Pancreas (tissue), 10 donors: ENCODE data around the gene HOXA13. TPM values are rescaled to one million over a fixed set of nuclear protein-coding genes. Genes with fewer than 3 reads are reported as not detected.

Experiments used
- ATAC-seq, 4 donors: fragments of 200-7000 bp; cut with Tn5 transposase; one replicate each; pipeline versions ENCODE4 v1.8.0 to v1.9.1; 2020; ENCODE audit warnings: mild to moderate bottlenecking in 4 of 4, moderate library complexity in 4 of 4
- DNase-seq, 6 donors: peaks; one replicate each; pipeline ENCODE4 v3.0.0-alpha.2; 2020
- FAIRE-seq: peaks from 2 replicates; lab custom pipeline; 2012; peaks lifted over from hg19 to GRCh38; lab: Jason Lieb, UNC
- H3K27ac ChIP-seq, 4 donors: fragments of 200-600 bp; sonication (generic); 1 replicate in 3 of 4; 2 replicates in 1 of 4; pipeline versions ENCODE4 v1.5.0 to v1.8.0; 2020
- H3K27me3 ChIP-seq, 4 donors: fragments of 200-600 bp; one replicate each; pipeline ENCODE4 v1.8.0; 2021
- H3K36me3 ChIP-seq, 3 donors: fragments of 200-600 bp; sonication (generic) in 1 of 3; one replicate each; pipeline versions ENCODE4 v1.5.0 to v1.8.0; 2020 to 2021
- H3K4me1 ChIP-seq, 3 donors: fragments of 200-600 bp; one replicate each; pipeline ENCODE4 v1.8.0; 2021
- H3K4me3 ChIP-seq, 4 donors: fragments of 200-600 bp; sonication (generic) in 2 of 4; one replicate each; pipeline versions ENCODE4 v1.5.0 to v1.8.0; 2020 to 2021
- H3K9me3 ChIP-seq, 4 donors: fragments of 200-600 bp; one replicate each; pipeline ENCODE4 v1.8.0; 2021
- WGBS, 2 donors: extraction: QIAGEN DNeasy Blood & Tissue Kit; methylation state at CpG; one replicate each; pipeline ENCODE4 v1.1.7; 2013; 5-methylcytosine and 5-hydroxymethylcytosine counted together
- intact Hi-C, 3 donors: fragments of 100-400 bp; cut with DNase I; formaldehyde crosslinking; loops; one replicate each; pipeline versions ENCODE4 v1.11.1 to v1.14.2; 2022
- polyA plus RNA-seq, 2 donors: library from polyadenylated mRNA; stranded (reverse); fragments of 200-250 nt; gene quantifications; one replicate each; pipeline ENCODE4 v1.2.3, GENCODE V29; 2013
- total RNA-seq, 6 donors: library from RNA; stranded (reverse); fragmentation: NEBNext Ultra II Directional in 4 of 6; extraction: Animal tissue kit (Norgen Biotek cat#: 25700) in 4 of 6; gene quantifications; one replicate each; pipeline versions ENCODE4 v1.2.1 to v1.2.4, GENCODE V29; 2021 to 2023
- TF ChIP-seq, protein P1 (sequence below), 4 donors: fragments of 200-600 bp; sonication (generic) in 3 of 4; IDR thresholded peaks; one replicate each; pipeline versions ENCODE4 v1.5.0 to v1.8.0; 2021; ENCODE audit warnings: antibody characterized with exemption in 4 of 4
- donor health status: healthy with polysubstance abuse.
- donor health status: DM: no; HTN: no; CAD: no; lungs with moderate emphysema.
- donor health status: DM: no; HTN: no; CAD: no.
- donor health status: control.
- donor health status: control.
- donor health status: Bipolar disorder and iron deficiency.
- donor health status: DM: yes; HTN: yes; CAD: no.
- donor health status: DM: no; HTN: no; CAD: no.
- donor health status: DM: no; HTN: no; CAD: no.
- donor health status: DM: yes; HTN: yes; CAD: no.

Gene HOXA13
- total and polyA plus RNA-seq, 8 donors = 0.03 TPM; not detected in 7

DNA sequence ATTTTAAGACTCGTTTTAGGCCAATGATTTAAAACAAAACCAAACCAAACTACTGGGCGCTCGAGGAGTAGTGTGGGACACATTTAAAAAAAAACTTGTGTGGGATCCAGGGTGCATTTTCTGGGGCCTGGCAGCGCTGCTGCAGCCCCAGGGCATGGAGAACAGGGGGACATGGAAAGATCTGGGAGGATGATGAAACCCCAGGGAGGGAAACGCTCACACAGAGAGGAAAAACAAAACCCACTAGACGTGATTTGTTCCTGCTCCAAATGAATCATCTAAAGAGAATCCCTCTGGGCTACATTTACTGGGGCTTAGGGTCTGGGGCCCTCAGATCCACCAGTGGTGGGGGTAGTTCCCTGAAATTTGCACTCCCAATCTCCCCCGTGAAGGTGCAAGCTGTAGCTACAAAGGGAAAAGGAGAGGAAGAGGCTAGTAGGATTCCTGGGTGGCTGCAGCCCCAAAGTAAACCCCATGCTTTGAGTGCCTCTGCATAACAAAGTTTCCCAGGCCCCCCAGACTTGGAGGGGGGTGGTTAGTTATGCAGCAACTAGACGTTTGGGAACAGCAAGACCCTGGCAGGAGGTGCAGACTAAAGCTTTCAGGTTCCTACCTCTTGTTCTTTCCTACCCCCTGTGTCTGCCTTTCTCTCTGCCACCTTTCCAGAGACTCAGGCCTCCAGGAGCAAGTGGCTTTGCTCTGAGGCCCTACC lies 14.5 kb upstream of the HOXA13 start:
- intact Hi-C loops = no loop called here
- TF ChIP-seq, protein P1, sequence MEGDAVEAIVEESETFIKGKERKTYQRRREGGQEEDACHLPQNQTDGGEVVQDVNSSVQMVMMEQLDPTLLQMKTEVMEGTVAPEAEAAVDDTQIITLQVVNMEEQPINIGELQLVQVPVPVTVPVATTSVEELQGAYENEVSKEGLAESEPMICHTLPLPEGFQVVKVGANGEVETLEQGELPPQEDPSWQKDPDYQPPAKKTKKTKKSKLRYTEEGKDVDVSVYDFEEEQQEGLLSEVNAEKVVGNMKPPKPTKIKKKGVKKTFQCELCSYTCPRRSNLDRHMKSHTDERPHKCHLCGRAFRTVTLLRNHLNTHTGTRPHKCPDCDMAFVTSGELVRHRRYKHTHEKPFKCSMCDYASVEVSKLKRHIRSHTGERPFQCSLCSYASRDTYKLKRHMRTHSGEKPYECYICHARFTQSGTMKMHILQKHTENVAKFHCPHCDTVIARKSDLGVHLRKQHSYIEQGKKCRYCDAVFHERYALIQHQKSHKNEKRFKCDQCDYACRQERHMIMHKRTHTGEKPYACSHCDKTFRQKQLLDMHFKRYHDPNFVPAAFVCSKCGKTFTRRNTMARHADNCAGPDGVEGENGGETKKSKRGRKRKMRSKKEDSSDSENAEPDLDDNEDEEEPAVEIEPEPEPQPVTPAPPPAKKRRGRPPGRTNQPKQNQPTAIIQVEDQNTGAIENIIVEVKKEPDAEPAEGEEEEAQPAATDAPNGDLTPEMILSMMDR (IDR thresholded peaks at IDR 0.05) = no peak
- 69 to 71% methylated on average over 8 of the region's 8 CpGs for WGBS, 2 donors

DNA sequence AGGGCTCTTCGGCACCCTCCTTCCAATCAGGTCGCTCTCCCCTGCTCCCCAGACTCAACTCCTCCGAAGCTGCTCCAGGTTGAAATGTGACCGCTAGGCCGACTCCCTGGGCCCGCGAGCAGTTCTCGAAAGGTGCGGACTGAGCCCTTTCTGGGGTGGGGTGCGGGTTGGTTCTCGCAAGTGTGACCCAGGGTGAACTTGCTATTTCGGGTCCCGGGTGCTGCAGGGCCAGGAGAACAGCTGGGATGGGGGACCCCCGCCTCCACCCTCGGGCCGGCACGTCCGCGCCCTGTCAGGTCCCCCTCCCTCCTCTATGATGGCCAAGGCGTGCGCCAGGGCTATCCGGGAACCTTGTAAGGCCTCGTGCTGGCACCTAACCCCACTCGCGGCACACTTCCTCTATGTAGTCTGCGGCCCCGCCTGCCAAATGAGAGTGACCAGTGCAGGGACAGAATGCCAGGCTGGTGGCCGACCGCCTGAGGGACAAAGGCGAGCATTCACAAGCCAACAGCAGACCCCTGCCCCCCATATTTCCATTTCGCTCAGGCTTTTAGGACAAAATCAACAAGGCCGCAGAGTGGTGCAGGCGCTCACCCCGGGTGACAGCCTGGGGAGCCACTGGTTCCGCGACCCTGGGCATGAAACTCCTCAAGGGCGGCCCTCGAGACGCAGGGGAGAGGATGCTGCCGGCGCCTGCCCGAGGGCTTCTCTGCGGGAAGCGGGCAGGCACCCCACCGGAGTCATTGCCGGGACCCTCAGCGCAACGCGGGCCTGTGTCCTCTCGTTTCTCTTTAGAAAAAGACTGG lies 13.7 kb upstream of the HOXA13 start:
- intact Hi-C loops = no loop called here
- no peaks in the 10 kb centered on the region for H3K36me3 ChIP-seq
- H3K27ac ChIP-seq = no peak overlapping the region
- H3K9me3 ChIP-seq = no peaks in the 10 kb centered on the region
- peaks cover 0 to 50% (median 16%) of the 10 kb centered on the region in 4 donors for H3K27me3 ChIP-seq
- TF ChIP-seq, protein P1 (IDR thresholded peaks at IDR 0.05) = no peak
- WGBS, 2 donors = 29 to 39% methylated on average over 49 to 50 of the region's 50 CpGs
- no peak for DNase-seq
- ATAC-seq = no peak
- peak overlapping the region in 1 of 4 donors; percentile 3 for H3K4me3 ChIP-seq
- no peak for FAIRE-seq
- H3K4me1 ChIP-seq = peaks cover 0 to 7% (median 0%) of the 10 kb centered on the region in 3 donors

More for the DNA sequence above, 14.5 kb upstream of the HOXA13 start:
- Histone ChIP-seq H3K27me3 (peaks cover 0 to 43% (median 16%) of the 10 kb centered on the region in 4 donors), H3K4me3 (no peak overlapping the region), H3K36me3 (no peaks in the 10 kb centered on the region), H3K9me3 (no peaks in the 10 kb centered on the region), H3K4me1 (peaks cover 0 to 7% (median 0%) of the 10 kb centered on the region in 3 donors), H3K27ac (no peak overlapping the region)
- FAIRE-seq (no peak), ATAC-seq (no peak), DNase-seq (no peak)

DNA sequence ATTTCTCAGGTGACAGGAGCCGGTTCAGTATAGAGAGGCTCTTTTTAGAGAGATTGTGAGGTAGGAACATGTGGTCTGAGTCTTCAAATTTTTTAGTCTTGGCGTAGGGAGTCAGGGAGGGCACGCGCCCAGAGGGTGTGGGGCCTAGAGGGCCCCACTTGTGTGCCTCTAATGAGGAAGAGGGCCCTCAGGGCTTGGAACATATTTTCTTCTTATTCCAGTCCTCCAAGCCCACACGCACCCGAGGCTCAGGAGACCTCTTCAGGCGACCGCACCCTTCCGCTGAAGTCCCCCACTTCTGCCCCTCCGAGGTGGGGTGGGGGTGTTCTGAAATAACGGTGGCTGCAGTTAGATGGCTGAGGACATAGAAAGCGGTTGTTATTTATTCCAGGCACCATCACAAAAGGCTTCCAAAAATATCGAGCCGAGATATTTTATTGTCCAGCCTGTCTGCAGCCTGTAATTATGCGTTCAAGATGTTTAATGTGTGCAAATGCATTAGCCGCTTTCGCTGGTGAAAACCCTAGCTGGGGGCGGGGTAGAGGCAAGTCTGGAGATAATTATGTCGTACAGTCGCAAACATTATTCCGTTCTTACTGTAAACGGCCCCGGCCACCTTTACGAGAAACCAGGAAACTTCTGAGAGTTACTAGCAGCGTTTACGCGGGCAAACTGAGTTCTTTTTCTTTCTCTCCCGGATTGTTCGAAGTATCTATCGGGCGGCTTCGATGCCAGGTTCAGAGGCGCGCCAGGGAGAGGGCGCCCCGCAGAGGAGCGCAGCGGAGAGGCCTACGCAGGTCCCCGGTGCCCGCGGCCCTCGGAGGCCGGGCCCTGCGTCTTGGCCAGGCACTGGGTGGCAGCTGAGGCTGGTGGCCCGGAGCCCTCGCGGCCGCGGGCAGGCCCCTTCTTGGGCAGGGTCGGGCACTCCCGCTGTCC lies 12.9 kb upstream of the HOXA13 start:
- FAIRE-seq = no peak
- intact Hi-C loops = no loop called here
- no peaks in the 10 kb centered on the region for H3K36me3 ChIP-seq

DNA sequence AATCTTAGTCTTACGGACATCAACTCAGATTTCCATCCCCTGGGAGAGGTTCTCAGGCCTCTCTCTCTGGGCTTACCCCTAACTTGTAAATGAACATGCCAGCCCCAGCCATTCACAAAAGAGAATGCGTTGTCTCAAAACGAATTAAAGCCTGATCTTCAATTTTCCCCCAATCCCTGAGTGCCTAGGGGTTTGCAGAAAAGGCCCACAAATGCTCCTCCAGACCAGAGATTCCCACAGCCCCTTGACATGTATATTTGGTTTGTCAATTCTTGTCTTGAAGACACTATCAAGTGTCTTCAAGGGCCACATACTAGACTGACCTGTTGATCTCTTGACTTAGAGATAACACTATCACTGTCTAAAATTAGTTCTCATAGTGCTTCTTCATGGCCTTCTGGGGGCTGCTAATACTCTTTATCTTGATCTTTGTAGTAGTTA lies 11.9 kb upstream of the HOXA13 start:
- intact Hi-C loops = no loop called here
- Histone ChIP-seq H3K36me3 (no peaks in the 10 kb centered on the region), H3K27me3 (peaks cover 6 to 65% (median 19%) of the 10 kb centered on the region in 4 donors), H3K9me3 (no peaks in the 10 kb centered on the region), H3K4me3 (no peak overlapping the region), H3K4me1 (peaks cover 0 to 7% (median 0%) of the 10 kb centered on the region in 3 donors), H3K27ac (no peak overlapping the region)
- FAIRE-seq = no peak
- TF ChIP-seq, protein P1 (IDR thresholded peaks at IDR 0.05) = no peak
- 53 to 55% methylated on average over 3 of the region's 3 CpGs for WGBS, 2 donors
- no peak for ATAC-seq
- DNase-seq = no peak

More for the DNA sequence above, 12.9 kb upstream of the HOXA13 start:
- ATAC-seq (peak in 1 of 4 donors; percentile 53), DNase-seq (no peak)
- Histone ChIP-seq H3K27ac (no peak overlapping the region), H3K4me3 (peak overlapping the region in 1 of 4 donors; percentile 3), H3K27me3 (peaks cover 0 to 55% (median 16%) of the 10 kb centered on the region in 4 donors), H3K4me1 (peaks cover 0 to 7% (median 0%) of the 10 kb centered on the region in 3 donors), H3K9me3 (no peaks in the 10 kb centered on the region)
- 12 to 14% methylated on average over 50 to 52 of the region's 52 CpGs for WGBS, 2 donors
- TF ChIP-seq, protein P1 (IDR thresholded peaks at IDR 0.05) = no peak
